ENCODE data around the gene GLRX5. TPM values are rescaled to one million over a fixed set of nuclear protein-coding genes. Genes with fewer than 3 reads are reported as not detected.

GLRX5 gene
- polyA plus RNA-seq, 2 of the 4 experiments (the other 2 are of a cell fraction), result 51.2 to 73.2 TPM

- H3K9me3 ChIP-seq, result 0 out of 3 replicates have a peak, but pooled peaks cover 2% of the 10 kb centered on the region
- H3K4me1 ChIP-seq, result peaks cover 20% of the 10 kb centered on the region
- no peak for DNase-seq (ENCODE audit: low read depth in 1 of 2, low spot score in 1 of 2)
- no peak for ATAC-seq
- no peak for FAIRE-seq
- no peak overlapping the region for H3K4me3 ChIP-seq
- no peak overlapping the region for H3K4me2 ChIP-seq
- WGBS (ENCODE audit: missing lambda C conversion rate), result 74% methylated on average over 4 of the region's 4 CpGs
- ChIA-PET POLR2A (no interaction called here), CTCF (interaction anchor here (1.5 to 1.8 kb wide), 2 partner anchors 10 to 100 kb away, joined by 4 to 6 read pairs; no protein-coding TSS in a partner anchor)
- no peak overlapping the region for H3K27ac ChIP-seq
- TF ChIP-seq EHMT2 (IDR thresholded peaks at IDR 0.05; ENCODE audit: low read depth), result no peak
Measured at GRCh38 chr14:95541346-95541745, 6.5 kb downstream of the GLRX5 start.

GRCh38 chr14:95541932-95542930 is 7.4 kb downstream of the GLRX5 start:
- H3K9me3 ChIP-seq, result 0 out of 3 replicates have a peak, but pooled peaks cover 2% of the 10 kb centered on the region
- H3K27ac ChIP-seq, result no peak overlapping the region
- ATAC-seq (no peak), FAIRE-seq (no peak), DNase-seq (ENCODE audit: low read depth in 1 of 2, low spot score in 1 of 2) (no peak)
- no peak for TF ChIP-seq RFX5 (IDR thresholded peaks at IDR 0.05)
- H3K4me1 ChIP-seq, result peaks cover 13% of the 10 kb centered on the region; the same call in 2 of the 3 replicates
- POLR2A ChIA-PET, result no interaction called here
- CTCF ChIA-PET, result interaction anchor here (1.5 to 2.2 kb wide), 3 partner anchors 9 to 101 kb away, joined by 4 to 6 read pairs (median 6); no protein-coding TSS in a partner anchor
- 81% methylated on average over 8 of the region's 8 CpGs for WGBS (ENCODE audit: missing lambda C conversion rate)
- no peak overlapping the region for H3K4me2 ChIP-seq
- H3K4me3 ChIP-seq, result no peak overlapping the region

GRCh38 chr14:95543021-95543420 is 8.2 kb downstream of the GLRX5 start:
- 0 out of 3 replicates have a peak, but pooled peaks cover 2% of the 10 kb centered on the region for H3K9me3 ChIP-seq
- peaks cover 16% of the 10 kb centered on the region; the same call in 2 of the 3 replicates for H3K4me1 ChIP-seq
- ATAC-seq (no peak), FAIRE-seq (no peak), DNase-seq (ENCODE audit: low read depth in 1 of 2, low spot score in 1 of 2) (no peak)
- H3K4me2 ChIP-seq, result no peak overlapping the region
- CTCF ChIA-PET, result interaction anchor here (2.2 kb wide), 1 partner anchor 19 kb away, joined by 6 read pairs; no protein-coding TSS in a partner anchor
- WGBS (ENCODE audit: missing lambda C conversion rate), result 89% methylated on average over 5 of the region's 5 CpGs
- TF ChIP-seq CHD4 (IDR thresholded peaks at IDR 0.05; ENCODE audit: borderline replicate concordance), result no peak
- TF ChIP-seq RAD21 (conservative IDR thresholded peaks at IDR 0.05 in 1 of 2, IDR thresholded peaks at IDR 0.05 in 1 of 2), result no peak
- TF ChIP-seq SREBF2 (IDR thresholded peaks at IDR 0.05), result no peak
- no peak for TF ChIP-seq TP53 (CRISPR knock-in tag; IDR thresholded peaks at IDR 0.05)
- TF ChIP-seq ZNF302 (CRISPR knock-in tag; IDR thresholded peaks at IDR 0.05), result no peak
- no peak for TF ChIP-seq EHF (CRISPR knock-in tag; IDR thresholded peaks at IDR 0.05)
- TF ChIP-seq HOXA7 (CRISPR knock-in tag; IDR thresholded peaks at IDR 0.05), result no peak
- no peak overlapping the region for H3K27ac ChIP-seq
- POLR2A ChIA-PET, result no interaction called here
- no peak overlapping the region for H3K4me3 ChIP-seq

GRCh38 chr14:95544588-95544987 is 9.7 kb downstream of the GLRX5 start:
- H3K9me3 ChIP-seq, result 0 out of 3 replicates have a peak, but pooled peaks cover 2% of the 10 kb centered on the region
- DNase-seq (ENCODE audit: low read depth in 1 of 2, low spot score in 1 of 2) (no peak), ATAC-seq (no peak), FAIRE-seq (no peak)
- no peak overlapping the region for H3K4me3 ChIP-seq
- ChIA-PET POLR2A (no interaction called here), CTCF (interaction anchor here (1.4 to 2.2 kb wide), 2 partner anchors 17 to 450 kb away, joined by 4 to 6 read pairs; no protein-coding TSS in a partner anchor)
- H3K27ac ChIP-seq, result no peak overlapping the region
- H3K4me2 ChIP-seq, result no peak overlapping the region
- TF ChIP-seq TFCP2L1 (CRISPR knock-in tag; IDR thresholded peaks at IDR 0.05) (no peak), NR3C1 (IDR thresholded peaks at IDR 0.05) (no peak), POLR2A (IDR thresholded peaks at IDR 0.05; ENCODE audit: low read length) (no peak), MYC (IDR thresholded peaks at IDR 0.05; ENCODE audit: borderline replicate concordance, low read length) (no peak)
- 87% methylated on average over 8 of the region's 8 CpGs for WGBS (ENCODE audit: missing lambda C conversion rate)
- peaks cover 16% of the 10 kb centered on the region; the same call in 2 of the 3 replicates for H3K4me1 ChIP-seq

GRCh38 chr14:95545515-95546168 is 10.8 kb downstream of the GLRX5 start:
- FAIRE-seq (no peak), ATAC-seq (peak; percentile 70 to 77; a peak in 3 of 6 replicates), DNase-seq (ENCODE audit: low read depth in 1 of 2, low spot score in 1 of 2) (peak; percentile 58 to 61)
- POLR2A ChIA-PET, result no interaction called here
- WGBS (ENCODE audit: missing lambda C conversion rate), result 74% methylated on average over 5 of the region's 5 CpGs
- H3K4me1 ChIP-seq, result peaks cover 16% of the 10 kb centered on the region; the same call in 2 of the 3 replicates
- no peak overlapping the region for H3K4me3 ChIP-seq
- H3K27ac ChIP-seq, result no peak overlapping the region
- H3K4me2 ChIP-seq, result no peak overlapping the region
- 0 out of 3 replicates have a peak, but pooled peaks cover 2% of the 10 kb centered on the region for H3K9me3 ChIP-seq
- CTCF ChIA-PET, result interaction anchor here (1.1 to 1.3 kb wide), 2 partner anchors 14 to 448 kb away, joined by 3 to 4 read pairs; no protein-coding TSS in a partner anchor
- peak; percentile 83 for TF ChIP-seq FOSL2 (IDR thresholded peaks at IDR 0.05)
- peak; percentile 92 for TF ChIP-seq FOSL2 (CRISPR knock-in tag; IDR thresholded peaks at IDR 0.05)
- no peak for TF ChIP-seq ELK1 (IDR thresholded peaks at IDR 0.05; ENCODE audit: low read depth, low read length)
- TF ChIP-seq JUNB (IDR thresholded peaks at IDR 0.05), result peak; percentile 62
